ENCODE data around the gene CUL7. TPM values are rescaled to one million over a fixed set of nuclear protein-coding genes. Genes with fewer than 3 reads are reported as not detected.

CUL7 gene
- total RNA-seq, 1 donor: 48.5 TPM

- no peak for TF ChIP-seq CTCF (IDR thresholded peaks at IDR 0.05; ENCODE audit: extremely low read depth, low read depth, low read length)
- H3K9me3 ChIP-seq (ENCODE audit: low read depth, low read length): no peaks in the 10 kb centered on the region
- H3K79me2 ChIP-seq (ENCODE audit: insufficient read depth, low read length): peaks cover 48% of the 10 kb centered on the region
- H3K27ac ChIP-seq (ENCODE audit: low read depth, low read length): no peak overlapping the region
- no peak overlapping the region for H2AFZ ChIP-seq (ENCODE audit: low read length)
- peaks cover 12% of the 10 kb centered on the region for H3K36me3 ChIP-seq (ENCODE audit: insufficient read depth, low read length)
- H4K20me1 ChIP-seq (ENCODE audit: insufficient read depth, low read length): no peaks in the 10 kb centered on the region
- no peaks in the 10 kb centered on the region for H3K27me3 ChIP-seq (ENCODE audit: insufficient read depth, low read length)
- H3K4me3 ChIP-seq (ENCODE audit: insufficient read depth, low read length): no peak overlapping the region
- H3K4me2 ChIP-seq (ENCODE audit: insufficient read depth, low read length): no peak overlapping the region
- DNase-seq (ENCODE audit: insufficient read length, low spot score, missing footprints): peak; percentile 51
- H3K4me1 ChIP-seq (ENCODE audit: insufficient read depth, low read length): peaks cover 40% of the 10 kb centered on the region
Measured at GRCh38 chr6:43055966-43056365, 2.3 kb upstream of the CUL7 start.

- H4K20me1 ChIP-seq (ENCODE audit: insufficient read depth, low read length): no peaks in the 10 kb centered on the region
- H3K9me3 ChIP-seq (ENCODE audit: low read depth, low read length): no peaks in the 10 kb centered on the region
- H3K79me2 ChIP-seq (ENCODE audit: insufficient read depth, low read length): peaks cover 54% of the 10 kb centered on the region
- H3K36me3 ChIP-seq (ENCODE audit: insufficient read depth, low read length): peaks cover 22% of the 10 kb centered on the region
- no peaks in the 10 kb centered on the region for H3K27me3 ChIP-seq (ENCODE audit: insufficient read depth, low read length)
- H3K4me3 ChIP-seq (ENCODE audit: insufficient read depth, low read length): peak overlapping the region; percentile 78
- peaks cover 34% of the 10 kb centered on the region for H3K4me1 ChIP-seq (ENCODE audit: insufficient read depth, low read length)
- DNase-seq (ENCODE audit: insufficient read length, low spot score, missing footprints): peak; percentile 64
- TF ChIP-seq CTCF (IDR thresholded peaks at IDR 0.05; ENCODE audit: extremely low read depth, low read depth, low read length): no peak
- H3K27ac ChIP-seq (ENCODE audit: low read depth, low read length): peak overlapping the region; percentile 92
- peak overlapping the region; percentile 97 for H3K4me2 ChIP-seq (ENCODE audit: insufficient read depth, low read length)
- H2AFZ ChIP-seq (ENCODE audit: low read length): peak overlapping the region; percentile 33
Measured at GRCh38 chr6:43054206-43054943, 724 bp upstream of the CUL7 start.

DNA sequence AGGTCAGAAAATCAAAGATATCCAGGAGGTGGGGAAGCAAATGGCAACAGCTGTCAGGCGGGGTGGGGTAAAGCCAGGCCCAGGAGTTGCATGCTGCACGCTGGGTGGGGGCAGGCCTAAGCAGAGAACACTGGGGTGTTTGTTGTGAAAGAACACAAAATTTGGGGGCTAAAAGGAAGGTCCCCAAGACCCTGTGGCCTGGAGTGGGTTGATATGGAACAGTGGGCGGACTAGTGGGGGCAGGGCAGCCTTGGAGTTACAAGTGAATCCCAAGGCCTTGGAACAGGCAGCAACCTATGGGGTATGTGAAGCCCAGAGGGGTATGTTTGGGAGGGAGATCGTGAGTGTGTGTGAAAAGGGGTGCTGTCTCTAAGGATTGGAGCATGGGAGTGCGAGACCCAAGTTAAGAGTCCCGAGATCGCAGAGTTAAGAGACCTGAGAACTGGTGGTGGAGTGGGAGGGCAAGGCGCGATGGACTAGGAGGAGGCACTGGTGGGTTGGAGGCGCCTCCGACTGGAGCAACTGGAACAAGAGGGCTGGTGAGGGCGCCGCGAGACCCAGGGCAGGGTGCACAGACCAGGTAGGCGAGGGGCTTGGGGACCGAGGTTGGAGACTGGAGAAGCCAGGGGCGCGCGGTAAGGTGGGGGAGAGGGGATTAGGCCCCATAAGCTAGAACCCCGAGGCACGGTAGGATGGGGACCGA is 658 bp downstream of the CUL7 start:
- no peaks in the 10 kb centered on the region for H4K20me1 ChIP-seq (ENCODE audit: insufficient read depth, low read length)
- H2AFZ ChIP-seq (ENCODE audit: low read length): peak overlapping the region; percentile 73
- H3K4me3 ChIP-seq (ENCODE audit: insufficient read depth, low read length): peak overlapping the region; percentile 78
- H3K79me2 ChIP-seq (ENCODE audit: insufficient read depth, low read length): peaks cover 42% of the 10 kb centered on the region
- H3K4me1 ChIP-seq (ENCODE audit: insufficient read depth, low read length): peaks cover 24% of the 10 kb centered on the region
- TF ChIP-seq CTCF (IDR thresholded peaks at IDR 0.05; ENCODE audit: extremely low read depth, low read depth, low read length): no peak
- peak; percentile 79 for DNase-seq (ENCODE audit: insufficient read length, low spot score, missing footprints)
- H3K27me3 ChIP-seq (ENCODE audit: insufficient read depth, low read length): no peaks in the 10 kb centered on the region
- H3K9me3 ChIP-seq (ENCODE audit: low read depth, low read length): no peaks in the 10 kb centered on the region
- peak overlapping the region; percentile 97 for H3K4me2 ChIP-seq (ENCODE audit: insufficient read depth, low read length)
- peaks cover 34% of the 10 kb centered on the region for H3K36me3 ChIP-seq (ENCODE audit: insufficient read depth, low read length)
- H3K27ac ChIP-seq (ENCODE audit: low read depth, low read length): peak overlapping the region; percentile 92

DNA sequence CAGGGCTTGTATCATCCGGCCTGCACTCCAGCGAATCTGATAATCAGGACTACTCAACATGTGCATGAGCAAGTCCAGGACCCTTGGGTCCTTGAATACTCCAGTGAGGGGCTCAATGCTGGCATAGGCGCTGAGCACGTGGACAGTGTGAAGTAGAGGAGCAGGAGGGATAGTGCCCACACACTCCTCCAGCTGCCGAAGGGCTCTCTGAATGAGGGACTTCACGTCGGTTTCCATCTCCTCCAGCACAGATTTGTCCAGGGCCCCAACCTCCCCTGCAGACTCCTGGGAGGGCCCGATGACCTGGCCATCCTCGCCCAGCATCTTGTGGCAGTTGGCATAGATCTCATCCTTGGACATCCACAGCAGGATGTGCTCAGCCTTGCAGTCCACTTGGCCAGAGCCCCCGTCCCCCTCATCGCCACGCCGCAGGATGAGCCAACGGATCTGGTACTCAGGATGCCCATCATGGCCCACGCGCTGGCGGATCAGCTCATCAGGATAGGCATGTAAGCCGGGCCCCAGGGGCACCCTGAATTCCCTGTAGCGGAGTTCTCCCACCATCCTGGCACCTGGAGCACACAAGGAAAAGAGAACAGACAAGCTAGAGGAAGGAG is 1.3 kb downstream of the CUL7 start:
- Histone ChIP-seq H4K20me1 (ENCODE audit: insufficient read depth, low read length) (no peaks in the 10 kb centered on the region), H3K4me2 (ENCODE audit: insufficient read depth, low read length) (peak overlapping the region; percentile 97), H3K4me1 (ENCODE audit: insufficient read depth, low read length) (peaks cover 23% of the 10 kb centered on the region), H3K4me3 (ENCODE audit: insufficient read depth, low read length) (peak overlapping the region; percentile 78), H3K79me2 (ENCODE audit: insufficient read depth, low read length) (peaks cover 36% of the 10 kb centered on the region), H3K9me3 (ENCODE audit: low read depth, low read length) (no peaks in the 10 kb centered on the region), H2AFZ (ENCODE audit: low read length) (peak overlapping the region; percentile 7), H3K27me3 (ENCODE audit: insufficient read depth, low read length) (no peaks in the 10 kb centered on the region), H3K27ac (ENCODE audit: low read depth, low read length) (peak overlapping the region; percentile 92), H3K36me3 (ENCODE audit: insufficient read depth, low read length) (peaks cover 41% of the 10 kb centered on the region)
- TF ChIP-seq CTCF (IDR thresholded peaks at IDR 0.05; ENCODE audit: extremely low read depth, low read depth, low read length): no peak
- peak; percentile 66 for DNase-seq (ENCODE audit: insufficient read length, low spot score, missing footprints)

All from osteoblast (primary cell).